Neural cell (in vitro differentiated cells): ENCODE data around the gene PLD6. TPM values are rescaled to one million over a fixed set of nuclear protein-coding genes. Genes with fewer than 3 reads are reported as not detected.

ENCODE experiments used
- H2AFZ ChIP-seq: fragments of 200-600, 300-800 bp; sonication (generic), shearing (Covaris generic); 2 replicates; pipeline ENCODE4 v1.6.0; 2014; ENCODE audit warnings: low read depth, mild to moderate bottlenecking, antibody characterized with exemption, low read length, moderate library complexity
- H3F3A ChIP-seq: fragments of 200-600 bp; shearing (Covaris generic); 2 replicates; pipeline ENCODE4 v1.6.1; 2016; ENCODE audit warnings: mild to moderate bottlenecking, moderate library complexity, mixed read lengths, antibody characterized with exemption, low read length; ENCODE audit not compliant: insufficient read depth, poor library complexity, severe bottlenecking
- H3K27ac ChIP-seq: fragments of 200-600, 300-800 bp; sonication (generic), shearing (Covaris generic); 2 replicates; pipeline ENCODE4 v1.5.1; 2014; ENCODE audit warnings: mild to moderate bottlenecking, low read length, moderate library complexity
- H3K27me3 ChIP-seq: fragments of 300-800, 200-600 bp; sonication (generic), shearing (Covaris generic); 2 replicates; pipeline ENCODE4 v1.6.0; 2014; ENCODE audit warnings: mild to moderate bottlenecking, low read depth, low read length, moderate library complexity; ENCODE audit not compliant: insufficient read depth
- H3K36me3 ChIP-seq: fragments of 300-800, 200-600 bp; sonication (generic), shearing (Covaris generic); 2 replicates; pipeline ENCODE4 v1.5.1; 2014; ENCODE audit warnings: mild to moderate bottlenecking, antibody characterized with exemption, low read length, moderate library complexity; ENCODE audit not compliant: insufficient read depth
- H3K4me2 ChIP-seq: fragments of 300-800, 200-600 bp; sonication (generic), shearing (Covaris generic); 2 replicates; pipeline ENCODE4 v1.6.0; 2014; ENCODE audit warnings: mild to moderate bottlenecking, low read length
- H3K4me3 ChIP-seq: fragments of 300-800, 200-600 bp; sonication (generic), shearing (Covaris generic); 2 replicates; pipeline ENCODE4 v1.5.1; 2014; ENCODE audit warnings: mild to moderate bottlenecking, low read length, moderate library complexity
- H3K79me2 ChIP-seq: fragments of 200-600 bp; shearing (Covaris generic); replicated peaks from 2 replicates; pipeline ENCODE4 v1.6.0; 2014; ENCODE audit warnings: mild to moderate bottlenecking, low read length, moderate library complexity; ENCODE audit not compliant: insufficient read depth
- H3K9ac ChIP-seq: fragments of 300-800, 200-600 bp; sonication (generic), shearing (Covaris generic); 2 replicates; pipeline ENCODE4 v1.6.1; 2016; ENCODE audit warnings: mild to moderate bottlenecking, low read length, mixed read lengths
- H3K9me2 ChIP-seq: fragments of 200-600 bp; shearing (Covaris generic); 2 replicates; pipeline ENCODE4 v1.6.1; 2016; ENCODE audit warnings: mild to moderate bottlenecking, low read length, mixed read lengths; ENCODE audit not compliant: insufficient read depth
- H3K9me3 ChIP-seq: fragments of 200-600, 300-800 bp; sonication (generic), shearing (Covaris generic); 2 replicates; pipeline ENCODE4 v1.6.1; 2016; ENCODE audit warnings: mild to moderate bottlenecking, mixed run types, low read length, moderate library complexity, mixed read lengths
- H4K20me1 ChIP-seq: fragments of 200-600 bp; shearing (Covaris generic); 2 replicates; pipeline ENCODE4 v1.6.1; 2016; ENCODE audit warnings: mild to moderate bottlenecking, mixed run types; ENCODE audit not compliant: insufficient read depth
- EP300 ChIP-seq: fragments of 450-650 bp; conservative IDR thresholded peaks from 2 replicates; pipeline ENCODE4 v1.6.1; 2014; ENCODE audit warnings: antibody characterized with exemption, mild to moderate bottlenecking, moderate library complexity; ENCODE audit not compliant: poor library complexity, severe bottlenecking
- EZH2 ChIP-seq: fragments of 200-600, 300-800 bp; shearing (Covaris generic), sonication (generic); IDR thresholded peaks from 2 replicates; pipeline ENCODE4 v1.6.1; 2014; ENCODE audit warnings: antibody characterized with exemption, low read length, borderline replicate concordance, mild to moderate bottlenecking; ENCODE audit not compliant: insufficient read depth, poor library complexity, severe bottlenecking
- MXI1 ChIP-seq: fragments of 450-650 bp; conservative IDR thresholded peaks from 2 replicates; pipeline ENCODE4 v1.6.1; 2014; ENCODE audit warnings: antibody characterized with exemption, mild to moderate bottlenecking; ENCODE audit not compliant: poor library complexity, severe bottlenecking
- POLR2AphosphoS5 ChIP-seq: IDR thresholded peaks from 2 replicates; pipeline ENCODE4 v1.6.1; 2012
- RAD21 ChIP-seq: fragments of 450-650 bp; conservative IDR thresholded peaks from 2 replicates; pipeline ENCODE4 v1.6.1; 2014; ENCODE audit warnings: antibody characterized with exemption, mild to moderate bottlenecking, moderate library complexity
- SMC3 ChIP-seq: fragments of 450-650 bp; conservative IDR thresholded peaks from 2 replicates; pipeline ENCODE4 v1.6.1; 2014; ENCODE audit warnings: antibody characterized with exemption, mild to moderate bottlenecking, moderate library complexity; ENCODE audit not compliant: poor library complexity
- TAF1 ChIP-seq: IDR thresholded peaks from 2 replicates; pipeline ENCODE4 v1.6.1; 2012; ENCODE audit warnings: low read depth
- polyA plus RNA-seq: library from polyadenylated mRNA; depleted of rRNA; stranded (reverse); fragments of >200 nt; gene quantifications from 2 replicates; pipeline ENCODE4 v1.2.3, GENCODE V29; 2014
- TF ChIP-seq, protein P1 (sequence below): fragments of 450-650 bp; IDR thresholded peaks from 2 replicates; pipeline ENCODE4 v1.5.1; 2014; ENCODE audit warnings: antibody characterized with exemption, mild to moderate bottlenecking, moderate library complexity; ENCODE audit not compliant: poor library complexity, severe bottlenecking
- TF ChIP-seq, protein P2 (sequence below): IDR thresholded peaks from 2 replicates; pipeline ENCODE4 v1.6.1; 2012; ENCODE audit warnings: borderline replicate concordance

The PLD6 gene
- polyA plus RNA-seq, 1 donor from 2014 or later: 2.0 TPM

DNA sequence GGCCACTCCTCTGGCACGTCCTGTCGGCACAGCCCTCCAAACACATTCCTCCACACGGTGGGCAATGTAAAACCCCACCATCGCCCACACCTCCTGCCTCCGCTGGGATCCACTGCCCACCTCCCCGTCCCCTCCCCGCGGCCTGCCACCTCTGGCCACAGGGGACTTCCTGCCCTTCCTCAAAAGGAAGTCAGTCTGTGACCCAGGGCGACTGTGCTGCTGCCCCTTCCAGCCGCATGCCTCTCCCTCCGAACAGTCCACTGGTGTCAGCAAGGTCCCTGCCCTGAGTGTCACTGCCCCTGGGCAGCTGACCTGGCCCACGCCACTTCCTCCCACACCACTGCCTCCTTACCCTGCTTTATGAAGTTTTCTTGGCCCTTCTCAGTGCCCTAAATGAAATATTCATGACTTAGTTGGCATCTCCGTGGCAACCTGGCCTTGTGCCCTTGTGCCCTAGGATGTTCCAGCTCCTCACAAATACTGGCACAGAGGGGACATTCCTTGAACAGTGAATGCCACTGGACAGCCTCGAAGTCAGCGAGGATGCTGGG lies 2.0 kb downstream of the PLD6 start:
- H4K20me1 ChIP-seq: no peaks in the 10 kb centered on the region
- no peak overlapping the region for H3K27ac ChIP-seq
- no peaks in the 10 kb centered on the region for H3F3A ChIP-seq
- H3K27me3 ChIP-seq: no peaks in the 10 kb centered on the region
- H3K4me2 ChIP-seq: no peak overlapping the region
- no peak for TF ChIP-seq EZH2
- TF ChIP-seq TAF1: no peak
- no peak for TF ChIP-seq SMC3
- TF ChIP-seq, protein P1, sequence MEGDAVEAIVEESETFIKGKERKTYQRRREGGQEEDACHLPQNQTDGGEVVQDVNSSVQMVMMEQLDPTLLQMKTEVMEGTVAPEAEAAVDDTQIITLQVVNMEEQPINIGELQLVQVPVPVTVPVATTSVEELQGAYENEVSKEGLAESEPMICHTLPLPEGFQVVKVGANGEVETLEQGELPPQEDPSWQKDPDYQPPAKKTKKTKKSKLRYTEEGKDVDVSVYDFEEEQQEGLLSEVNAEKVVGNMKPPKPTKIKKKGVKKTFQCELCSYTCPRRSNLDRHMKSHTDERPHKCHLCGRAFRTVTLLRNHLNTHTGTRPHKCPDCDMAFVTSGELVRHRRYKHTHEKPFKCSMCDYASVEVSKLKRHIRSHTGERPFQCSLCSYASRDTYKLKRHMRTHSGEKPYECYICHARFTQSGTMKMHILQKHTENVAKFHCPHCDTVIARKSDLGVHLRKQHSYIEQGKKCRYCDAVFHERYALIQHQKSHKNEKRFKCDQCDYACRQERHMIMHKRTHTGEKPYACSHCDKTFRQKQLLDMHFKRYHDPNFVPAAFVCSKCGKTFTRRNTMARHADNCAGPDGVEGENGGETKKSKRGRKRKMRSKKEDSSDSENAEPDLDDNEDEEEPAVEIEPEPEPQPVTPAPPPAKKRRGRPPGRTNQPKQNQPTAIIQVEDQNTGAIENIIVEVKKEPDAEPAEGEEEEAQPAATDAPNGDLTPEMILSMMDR: no peak
- no peak for TF ChIP-seq EP300
- no peak for TF ChIP-seq RAD21
- no peak for TF ChIP-seq POLR2AphosphoS5
- TF ChIP-seq, protein P2, sequence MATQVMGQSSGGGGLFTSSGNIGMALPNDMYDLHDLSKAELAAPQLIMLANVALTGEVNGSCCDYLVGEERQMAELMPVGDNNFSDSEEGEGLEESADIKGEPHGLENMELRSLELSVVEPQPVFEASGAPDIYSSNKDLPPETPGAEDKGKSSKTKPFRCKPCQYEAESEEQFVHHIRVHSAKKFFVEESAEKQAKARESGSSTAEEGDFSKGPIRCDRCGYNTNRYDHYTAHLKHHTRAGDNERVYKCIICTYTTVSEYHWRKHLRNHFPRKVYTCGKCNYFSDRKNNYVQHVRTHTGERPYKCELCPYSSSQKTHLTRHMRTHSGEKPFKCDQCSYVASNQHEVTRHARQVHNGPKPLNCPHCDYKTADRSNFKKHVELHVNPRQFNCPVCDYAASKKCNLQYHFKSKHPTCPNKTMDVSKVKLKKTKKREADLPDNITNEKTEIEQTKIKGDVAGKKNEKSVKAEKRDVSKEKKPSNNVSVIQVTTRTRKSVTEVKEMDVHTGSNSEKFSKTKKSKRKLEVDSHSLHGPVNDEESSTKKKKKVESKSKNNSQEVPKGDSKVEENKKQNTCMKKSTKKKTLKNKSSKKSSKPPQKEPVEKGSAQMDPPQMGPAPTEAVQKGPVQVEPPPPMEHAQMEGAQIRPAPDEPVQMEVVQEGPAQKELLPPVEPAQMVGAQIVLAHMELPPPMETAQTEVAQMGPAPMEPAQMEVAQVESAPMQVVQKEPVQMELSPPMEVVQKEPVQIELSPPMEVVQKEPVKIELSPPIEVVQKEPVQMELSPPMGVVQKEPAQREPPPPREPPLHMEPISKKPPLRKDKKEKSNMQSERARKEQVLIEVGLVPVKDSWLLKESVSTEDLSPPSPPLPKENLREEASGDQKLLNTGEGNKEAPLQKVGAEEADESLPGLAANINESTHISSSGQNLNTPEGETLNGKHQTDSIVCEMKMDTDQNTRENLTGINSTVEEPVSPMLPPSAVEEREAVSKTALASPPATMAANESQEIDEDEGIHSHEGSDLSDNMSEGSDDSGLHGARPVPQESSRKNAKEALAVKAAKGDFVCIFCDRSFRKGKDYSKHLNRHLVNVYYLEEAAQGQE: no peak
- no peak for TF ChIP-seq MXI1
- no peaks in the 10 kb centered on the region for H3K9me2 ChIP-seq
- H2AFZ ChIP-seq: no peak overlapping the region
- no peaks in the 10 kb centered on the region for H3K36me3 ChIP-seq
- no peak overlapping the region for H3K4me3 ChIP-seq
- H3K79me2 ChIP-seq: no peaks in the 10 kb centered on the region
- H3K9ac ChIP-seq: no peak overlapping the region
- no peaks in the 10 kb centered on the region for H3K9me3 ChIP-seq

DNA sequence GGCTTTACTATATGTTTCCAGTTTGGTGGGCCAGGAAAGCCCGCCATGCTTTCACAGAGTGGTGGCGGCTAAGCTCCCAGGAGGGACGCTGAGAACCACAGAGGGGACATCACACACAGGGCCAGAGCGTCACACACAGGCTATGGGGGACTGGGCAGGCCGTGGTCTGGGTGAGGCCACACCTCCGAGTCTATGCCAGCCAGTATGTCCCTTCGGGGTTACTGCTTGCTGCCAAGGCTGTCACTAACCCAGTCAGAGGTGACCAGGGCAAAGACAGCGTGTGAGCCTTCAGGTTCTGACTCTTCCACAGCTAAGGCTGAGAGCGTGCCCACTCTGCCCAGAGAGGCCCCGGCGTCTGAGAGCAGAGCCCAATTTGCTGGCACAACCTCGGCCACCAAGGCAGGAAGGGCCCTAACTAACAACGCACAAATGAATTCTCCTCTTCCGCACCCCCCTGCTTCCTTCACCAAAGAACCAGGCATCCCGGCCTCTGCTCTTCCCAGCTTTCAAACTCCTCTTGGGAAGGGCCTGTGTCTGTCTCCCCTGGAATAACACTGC lies 2.9 kb downstream of the PLD6 start:
- H3K4me2 ChIP-seq: no peak overlapping the region
- TF ChIP-seq, protein P2: no peak
- TF ChIP-seq RAD21: no peak
- TF ChIP-seq TAF1: no peak
- H3K4me3 ChIP-seq: no peak overlapping the region
- H3K27me3 ChIP-seq: no peaks in the 10 kb centered on the region
- H3K9me3 ChIP-seq: no peaks in the 10 kb centered on the region
- H3K9me2 ChIP-seq: no peaks in the 10 kb centered on the region
- no peak overlapping the region for H3K27ac ChIP-seq
- no peaks in the 10 kb centered on the region for H3K36me3 ChIP-seq
- no peak overlapping the region for H3K9ac ChIP-seq
- H3F3A ChIP-seq: no peaks in the 10 kb centered on the region
- H3K79me2 ChIP-seq: no peaks in the 10 kb centered on the region
- no peak overlapping the region for H2AFZ ChIP-seq
- no peaks in the 10 kb centered on the region for H4K20me1 ChIP-seq
